HepG2 (cell line): ENCODE data around the gene CKS2. TPM values are rescaled to one million over a fixed set of nuclear protein-coding genes. Genes with fewer than 3 reads are reported as not detected.

Experiments used
- FOXC1 ChIP-seq: sonication (generic); formaldehyde crosslinking; IDR thresholded peaks from 2 replicates; pipeline ENCODE4 v1.8.0; 2022; ENCODE audit warnings: mild to moderate bottlenecking, missing genetic modification reagents, borderline replicate concordance
- MBNL3 ChIP-seq: fragments of 250-450 bp; sonication (Bioruptor Pico); conservative IDR thresholded peaks from 2 replicates; pipeline ENCODE4 v1.8.0; 2022; ENCODE audit warnings: mild to moderate bottlenecking, inconsistent platforms
- NFE2 ChIP-seq: sonication (generic); formaldehyde crosslinking; IDR thresholded peaks from 2 replicates; pipeline ENCODE4 v1.4.0; 2020; ENCODE audit warnings: missing genetic modification reagents
- NONO ChIP-seq, 2 experiments: fragments of 450-650 bp in 1 of 2; sonication (generic) in 1 of 2; formaldehyde crosslinking in 1 of 2; IDR thresholded peaks in 1 of 2; conservative IDR thresholded peaks in 1 of 2; 2 replicates each; pipeline versions ENCODE4 v1.6.1 to v1.8.0; 2017 to 2022; ENCODE audit warnings: mild to moderate bottlenecking in 1 of 2, missing genetic modification reagents in 1 of 2, moderate library complexity in 1 of 2
- NR2C2 ChIP-seq: sonication (generic); formaldehyde crosslinking; IDR thresholded peaks from 2 replicates; pipeline ENCODE4 v1.4.0; 2020; ENCODE audit warnings: missing genetic modification reagents, mild to moderate bottlenecking, moderate library complexity, borderline replicate concordance
- REXO4 ChIP-seq: sonication (generic); formaldehyde crosslinking; IDR thresholded peaks from 2 replicates; pipeline ENCODE4 v1.8.0; 2022; ENCODE audit warnings: missing genetic modification reagents, mild to moderate bottlenecking, borderline replicate concordance
- RFX5 ChIP-seq: IDR thresholded peaks from 2 replicates; pipeline ENCODE4 v1.6.1; 2011; ENCODE audit warnings: low read depth, low read length, improper control_type of control experiment
- RNF2 ChIP-seq: fragments of 450-650 bp; conservative IDR thresholded peaks from 2 replicates; pipeline ENCODE4 v1.6.1; 2016; ENCODE audit warnings: low read depth
- ZBTB26 ChIP-seq: IDR thresholded peaks from 2 replicates; pipeline ENCODE4 v1.6.1; 2016; ENCODE audit warnings: missing compliant biosample characterization, missing genetic modification reagents, borderline replicate concordance
- ZFAT ChIP-seq: sonication (generic); formaldehyde crosslinking; conservative IDR thresholded peaks from 2 replicates; pipeline ENCODE4 v1.8.1; 2023; ENCODE audit warnings: missing genetic modification reagents, inconsistent platforms
- ZNF432 ChIP-seq: sonication (generic); formaldehyde crosslinking; IDR thresholded peaks from 2 replicates; pipeline ENCODE4 v1.5.0; 2020; ENCODE audit warnings: missing genetic modification reagents, mild to moderate bottlenecking, borderline replicate concordance
- ZNF446 ChIP-seq: sonication (generic); formaldehyde crosslinking; IDR thresholded peaks from 2 replicates; pipeline ENCODE4 v1.5.0; 2020; ENCODE audit warnings: mild to moderate bottlenecking, missing genetic modification reagents
- ZNF512 ChIP-seq: sonication (generic); formaldehyde crosslinking; IDR thresholded peaks from 2 replicates; pipeline ENCODE4 v1.4.0; 2020; ENCODE audit warnings: mild to moderate bottlenecking, missing genetic modification reagents
- ZNF615 ChIP-seq: sonication (generic); formaldehyde crosslinking; IDR thresholded peaks from 2 replicates; pipeline ENCODE4 v1.5.0; 2020; ENCODE audit warnings: mild to moderate bottlenecking, missing genetic modification reagents, borderline replicate concordance
- ZNF619 ChIP-seq: sonication (generic); formaldehyde crosslinking; IDR thresholded peaks from 2 replicates; pipeline ENCODE4 v1.4.0; 2020; ENCODE audit warnings: mild to moderate bottlenecking, missing genetic modification reagents
- ZNF703 ChIP-seq: sonication (generic); formaldehyde crosslinking; IDR thresholded peaks from 2 replicates; pipeline ENCODE4 v1.5.1; 2020; ENCODE audit warnings: missing genetic modification reagents, mild to moderate bottlenecking, moderate library complexity, borderline replicate concordance
- ZNF775 ChIP-seq: sonication (generic); formaldehyde crosslinking; IDR thresholded peaks from 2 replicates; pipeline ENCODE4 v1.4.0; 2020; ENCODE audit warnings: missing genetic modification reagents, mild to moderate bottlenecking, moderate library complexity, borderline replicate concordance
- ZNF878 ChIP-seq: sonication (generic); formaldehyde crosslinking; IDR thresholded peaks from 2 replicates; pipeline ENCODE4 v1.8.1; 2023; ENCODE audit warnings: mild to moderate bottlenecking, missing genetic modification reagents, moderate library complexity
- polyA plus RNA-seq, 8 experiments: library from polyadenylated mRNA; depleted of rRNA in 3 of 8; stranded (reverse) in 7 of 8; unstranded in 1 of 8; fragments of >200 nt; fragmentation: Illumina TruSeq in 4 of 8; extraction: Trizol in 4 of 8; gene quantifications; 2 replicates each; pipeline versions ENCODE4 v1.2.1 to v1.2.3, GENCODE V29; 2011 to 2016; ENCODE audit warnings: low read depth in 4 of 8, missing spikeins in 1 of 8, mixed read lengths in 1 of 8; ENCODE audit not compliant: insufficient read depth in 1 of 8
- total RNA-seq, 5 experiments: library from RNA; depleted of rRNA; stranded (reverse); fragments of >200 nt; fragmentation: Illumina TruSeq; extraction: Trizol; gene quantifications; 2 replicates each; pipeline ENCODE4 v1.2.3, GENCODE V29; 2016; ENCODE audit warnings: low read depth in 1 of 5
- TF ChIP-seq, protein P1 (sequence below), 2 experiments: sonication (generic) in 1 of 2; formaldehyde crosslinking in 1 of 2; IDR thresholded peaks; 2 replicates each; pipeline versions ENCODE4 v1.4.0 to v1.6.1; 2016 to 2020; ENCODE audit warnings: borderline replicate concordance in 1 of 2, low read depth in 1 of 2, mild to moderate bottlenecking in 1 of 2, missing genetic modification reagents in 1 of 2
- TF ChIP-seq, protein P2 (sequence below): sonication (generic); formaldehyde crosslinking; IDR thresholded peaks from 2 replicates; pipeline ENCODE4 v1.5.0; 2020; ENCODE audit warnings: missing genetic modification reagents, mild to moderate bottlenecking, borderline replicate concordance

CKS2 gene
- total and polyA plus RNA-seq, 2 of the 13 experiments (the other 11 are each of a cell fraction or from before 2014, with no cell fraction given): 251 to 317 TPM

- TF ChIP-seq, protein P1, sequence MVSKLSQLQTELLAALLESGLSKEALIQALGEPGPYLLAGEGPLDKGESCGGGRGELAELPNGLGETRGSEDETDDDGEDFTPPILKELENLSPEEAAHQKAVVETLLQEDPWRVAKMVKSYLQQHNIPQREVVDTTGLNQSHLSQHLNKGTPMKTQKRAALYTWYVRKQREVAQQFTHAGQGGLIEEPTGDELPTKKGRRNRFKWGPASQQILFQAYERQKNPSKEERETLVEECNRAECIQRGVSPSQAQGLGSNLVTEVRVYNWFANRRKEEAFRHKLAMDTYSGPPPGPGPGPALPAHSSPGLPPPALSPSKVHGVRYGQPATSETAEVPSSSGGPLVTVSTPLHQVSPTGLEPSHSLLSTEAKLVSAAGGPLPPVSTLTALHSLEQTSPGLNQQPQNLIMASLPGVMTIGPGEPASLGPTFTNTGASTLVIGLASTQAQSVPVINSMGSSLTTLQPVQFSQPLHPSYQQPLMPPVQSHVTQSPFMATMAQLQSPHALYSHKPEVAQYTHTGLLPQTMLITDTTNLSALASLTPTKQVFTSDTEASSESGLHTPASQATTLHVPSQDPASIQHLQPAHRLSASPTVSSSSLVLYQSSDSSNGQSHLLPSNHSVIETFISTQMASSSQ (IDR thresholded peaks at IDR 0.05; ENCODE audit: low read depth): peak; percentile 40; the same call in 1 of the 2 replicates
- TF ChIP-seq, protein P1 (CRISPR knock-in tag; IDR thresholded peaks at IDR 0.05; ENCODE audit: borderline replicate concordance): peak; percentile 47; the same call in 1 of the 2 replicates
- no peak for TF ChIP-seq NFE2
- TF ChIP-seq NR2C2 (CRISPR knock-in tag): peak; percentile 86
- no peak for TF ChIP-seq REXO4 (CRISPR knock-in tag)
- no peak for TF ChIP-seq ZNF512 (CRISPR knock-in tag)
- no peak for TF ChIP-seq ZNF432
- TF ChIP-seq MBNL3 (CRISPR knock-in tag): no peak
- peak; percentile 79 for TF ChIP-seq FOXC1 (CRISPR knock-in tag)
- TF ChIP-seq RFX5: no peak
- TF ChIP-seq RNF2: no peak
- no peak for TF ChIP-seq ZNF703 (CRISPR knock-in tag)
- no peak for TF ChIP-seq ZFAT (CRISPR knock-in tag)
- TF ChIP-seq ZNF446 (CRISPR knock-in tag): no peak
- TF ChIP-seq, protein P2, sequence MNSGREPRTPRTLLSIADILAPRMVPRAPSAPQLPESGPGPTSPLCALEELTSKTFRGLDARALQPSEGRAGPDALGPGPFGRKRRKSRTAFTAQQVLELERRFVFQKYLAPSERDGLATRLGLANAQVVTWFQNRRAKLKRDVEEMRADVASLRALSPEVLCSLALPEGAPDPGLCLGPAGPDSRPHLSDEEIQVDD: no peak
- no peak for TF ChIP-seq ZNF878 (CRISPR knock-in tag)
- no peak for TF ChIP-seq NONO (IDR thresholded peaks at IDR 0.05)
- peak; percentile 71 for TF ChIP-seq NONO (CRISPR knock-in tag; conservative IDR thresholded peaks at IDR 0.05)
- TF ChIP-seq ZNF619: no peak
- TF ChIP-seq ZNF775 (CRISPR knock-in tag): no peak
- no peak for TF ChIP-seq ZNF615 (CRISPR knock-in tag)
- no peak for TF ChIP-seq ZBTB26 (CRISPR knock-in tag)
Observed at GRCh38 chr9:89350988-89351557, 40.1 kb downstream of the CKS2 start (continued).
